Gastrocnemius medialis (tissue), 4 donors: ENCODE data around the gene OR2A1.
"Not testable (repeated sequence)": the region's sequence is repeated elsewhere in the genome, so short reads cannot be mapped to it uniquely, and the experiment has no call there.

Experiments
- POLR2A ChIP-seq, 2 donors: fragments of 450-650 bp; IDR thresholded peaks; one replicate each; pipeline ENCODE4 v1.6.1; 2017; ENCODE audit warnings: antibody characterized with exemption in 2 of 2, mild to moderate bottlenecking in 2 of 2, moderate library complexity in 2 of 2
- TF ChIP-seq, protein P1 (sequence below), 5 experiments: fragments of 450-650 bp in 3 of 5; fragments of 200-600 bp in 2 of 5; sonication (generic) in 2 of 5; IDR thresholded peaks in 4 of 5; conservative IDR thresholded peaks in 1 of 5; 1 replicate in 4 of 5; 2 replicates in 1 of 5; pipeline ENCODE4 v1.5.1; 2016 to 2019; ENCODE audit warnings: antibody characterized with exemption in 5 of 5, mild to moderate bottlenecking in 3 of 5, moderate library complexity in 3 of 5

GRCh38 chr7:144323359-144323758 is 11.1 kb downstream of the OR2A1 start:
- TF ChIP-seq, protein P1, sequence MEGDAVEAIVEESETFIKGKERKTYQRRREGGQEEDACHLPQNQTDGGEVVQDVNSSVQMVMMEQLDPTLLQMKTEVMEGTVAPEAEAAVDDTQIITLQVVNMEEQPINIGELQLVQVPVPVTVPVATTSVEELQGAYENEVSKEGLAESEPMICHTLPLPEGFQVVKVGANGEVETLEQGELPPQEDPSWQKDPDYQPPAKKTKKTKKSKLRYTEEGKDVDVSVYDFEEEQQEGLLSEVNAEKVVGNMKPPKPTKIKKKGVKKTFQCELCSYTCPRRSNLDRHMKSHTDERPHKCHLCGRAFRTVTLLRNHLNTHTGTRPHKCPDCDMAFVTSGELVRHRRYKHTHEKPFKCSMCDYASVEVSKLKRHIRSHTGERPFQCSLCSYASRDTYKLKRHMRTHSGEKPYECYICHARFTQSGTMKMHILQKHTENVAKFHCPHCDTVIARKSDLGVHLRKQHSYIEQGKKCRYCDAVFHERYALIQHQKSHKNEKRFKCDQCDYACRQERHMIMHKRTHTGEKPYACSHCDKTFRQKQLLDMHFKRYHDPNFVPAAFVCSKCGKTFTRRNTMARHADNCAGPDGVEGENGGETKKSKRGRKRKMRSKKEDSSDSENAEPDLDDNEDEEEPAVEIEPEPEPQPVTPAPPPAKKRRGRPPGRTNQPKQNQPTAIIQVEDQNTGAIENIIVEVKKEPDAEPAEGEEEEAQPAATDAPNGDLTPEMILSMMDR (IDR thresholded peaks at IDR 0.05 in 4 of 5, conservative IDR thresholded peaks at IDR 0.05 in 1 of 5): not testable (repeated sequence)
- not testable (repeated sequence) for TF ChIP-seq POLR2A (IDR thresholded peaks at IDR 0.05)
